GM18951 (cell line): Measurements from ENCODE around the gene RAB31.

ENCODE experiments used
- POLR2A ChIP-seq: IDR thresholded peaks from 4 replicates; pipeline ENCODE4 v1.6.1; 2011; ENCODE audit warnings: mild to moderate bottlenecking; ENCODE audit not compliant: insufficient read length, insufficient read depth; ENCODE audit errors: extremely low read depth
- in situ Hi-C: fragments of 300-500 bp; cut with MboI; formaldehyde crosslinking; loops from one replicate; pipeline ENCODE4 v1.12.0; 2022; ENCODE audit warnings: low sequenced_read_pairs, mixed read lengths, inconsistent platforms; ENCODE audit not compliant: unreplicated experiment

Gene RAB31

GRCh38 chr18:9711361-9712129 is 3.4 kb downstream of the RAB31 start:
- no peak for TF ChIP-seq POLR2A
- in situ Hi-C loops = no loop called here

- in situ Hi-C loops = no loop called here
- TF ChIP-seq POLR2A = no peak
Measured at GRCh38 chr18:9712130-9712577, 4.1 kb downstream of the RAB31 start.

- in situ Hi-C loops = no loop called here
Measured at GRCh38 chr18:9712611-9713010, 4.5 kb downstream of the RAB31 start.

GRCh38 chr18:9714266-9715087 is 6.4 kb downstream of the RAB31 start:
- TF ChIP-seq POLR2A = no peak
- in situ Hi-C loops = no loop called here

More at GRCh38 chr18:9712611-9713010, 4.5 kb downstream of the RAB31 start:
- TF ChIP-seq POLR2A = no peak

- no peak for TF ChIP-seq POLR2A
- in situ Hi-C loops = no loop called here
Measured at GRCh38 chr18:9715088-9715343, 6.9 kb downstream of the RAB31 start.

- in situ Hi-C loops = no loop called here
- TF ChIP-seq POLR2A = no peak
Measured at GRCh38 chr18:9715978-9716774, 8.1 kb downstream of the RAB31 start.

- in situ Hi-C loops = no loop called here
- TF ChIP-seq POLR2A = no peak
Measured at GRCh38 chr18:9716780-9717563, 8.9 kb downstream of the RAB31 start.

- in situ Hi-C loops = no loop called here
- TF ChIP-seq POLR2A = no peak
Measured at GRCh38 chr18:9719421-9719981, 11.4 kb downstream of the RAB31 start.

GRCh38 chr18:9720327-9720726 is 12.2 kb downstream of the RAB31 start:
- no peak for TF ChIP-seq POLR2A
- in situ Hi-C loops = no loop called here

- no peak for TF ChIP-seq POLR2A
- in situ Hi-C loops = no loop called here
Measured at GRCh38 chr18:9721893-9722550, 13.9 kb downstream of the RAB31 start.

GRCh38 chr18:9722691-9723090 is 14.6 kb downstream of the RAB31 start:
- no peak for TF ChIP-seq POLR2A
- in situ Hi-C loops = no loop called here

GRCh38 chr18:9724797-9725585 is 16.9 kb downstream of the RAB31 start:
- in situ Hi-C loops = no loop called here
- no peak for TF ChIP-seq POLR2A

GRCh38 chr18:9726175-9726574 is 18.1 kb downstream of the RAB31 start:
- in situ Hi-C loops = no loop called here
- no peak for TF ChIP-seq POLR2A
